GM21390 (cell line): ENCODE results near the gene TPTE.
"Not testable (repeated sequence)": the region's sequence is repeated elsewhere in the genome, so short reads cannot be mapped to it uniquely, and the experiment has no call there.

Source experiments
- ATAC-seq: cut with Tn5 transposase; IDR thresholded peaks from one replicate; pipeline ENCODE4 v1.9.1; 2021; ENCODE audit not compliant: unreplicated experiment

The TPTE gene

GRCh38 chr21:10521091-10521598 is at the start of gene TPTE:
Gene TPTE, plus strand, starts transcription at chr21:10521583. Its CDS starts 17,141 bp downstream, at chr21:10538724.
- ATAC-seq: no peak

GRCh38 chr21:10471999-10472398 is 49.4 kb upstream of the TPTE start:
- not testable (repeated sequence) for ATAC-seq

- ATAC-seq: not testable (repeated sequence)
Measured at GRCh38 chr21:10477794-10478193, 43.6 kb upstream of the TPTE start.

DNA sequence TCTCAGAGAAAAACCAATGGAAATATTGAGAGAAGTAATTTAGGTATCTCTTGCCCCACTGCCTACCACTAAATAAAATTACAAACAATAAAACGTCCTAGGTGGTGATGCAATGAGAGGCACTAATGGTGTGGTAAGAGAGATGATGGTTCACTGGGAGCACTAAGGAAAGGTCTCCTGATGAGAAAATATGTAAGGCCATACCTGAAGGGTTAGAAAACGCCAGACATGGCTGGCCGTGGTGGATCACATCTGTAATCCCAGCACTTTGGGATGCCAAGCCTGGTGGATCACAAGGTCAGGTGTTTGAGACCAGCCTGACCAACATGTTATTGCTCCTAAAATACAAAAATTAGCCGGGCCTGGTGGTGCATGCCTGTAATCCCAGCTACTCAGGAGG is 41.5 kb upstream of the TPTE start:
- ATAC-seq: not testable (repeated sequence)

DNA sequence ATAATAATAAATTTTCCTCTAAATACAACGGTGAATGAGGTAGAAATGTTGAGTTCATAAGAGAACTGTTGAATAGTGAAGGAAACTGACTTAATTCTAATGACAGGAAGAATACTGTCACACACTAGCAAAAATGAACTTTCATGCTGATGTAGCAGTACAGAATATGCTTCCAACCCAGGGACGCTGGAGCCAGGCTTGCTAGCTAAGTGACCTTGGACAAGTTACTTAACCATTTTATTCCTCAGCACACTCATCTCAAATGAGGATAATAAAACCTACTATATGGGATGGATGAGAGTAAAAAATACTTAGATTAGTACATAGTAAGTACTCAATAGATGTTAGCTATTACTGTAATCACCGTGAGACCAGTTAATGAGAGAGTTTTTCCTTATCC is 36.5 kb upstream of the TPTE start:
- not testable (repeated sequence) for ATAC-seq

DNA sequence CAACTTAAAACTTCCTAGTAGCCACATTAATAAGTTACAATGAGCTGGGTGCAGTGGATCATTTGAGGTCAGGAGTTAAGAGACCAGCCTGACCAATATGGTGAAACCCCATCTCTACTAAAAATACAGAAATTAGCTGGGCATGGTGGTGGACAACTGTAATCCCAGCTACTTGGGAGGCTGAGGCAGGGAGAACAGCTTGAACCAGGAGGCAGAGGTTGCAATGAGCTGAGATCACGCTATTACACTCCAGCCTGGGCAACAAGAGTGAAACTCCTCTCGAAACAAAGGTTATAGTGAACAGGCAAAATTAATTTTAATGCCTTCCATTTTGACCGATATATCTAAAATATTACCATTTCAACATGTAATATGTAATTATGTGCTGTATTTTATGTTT is 30.9 kb upstream of the TPTE start:
- ATAC-seq: not testable (repeated sequence)

- no peak for ATAC-seq
Measured at GRCh38 chr21:10511116-10511515, 10.3 kb upstream of the TPTE start.

DNA sequence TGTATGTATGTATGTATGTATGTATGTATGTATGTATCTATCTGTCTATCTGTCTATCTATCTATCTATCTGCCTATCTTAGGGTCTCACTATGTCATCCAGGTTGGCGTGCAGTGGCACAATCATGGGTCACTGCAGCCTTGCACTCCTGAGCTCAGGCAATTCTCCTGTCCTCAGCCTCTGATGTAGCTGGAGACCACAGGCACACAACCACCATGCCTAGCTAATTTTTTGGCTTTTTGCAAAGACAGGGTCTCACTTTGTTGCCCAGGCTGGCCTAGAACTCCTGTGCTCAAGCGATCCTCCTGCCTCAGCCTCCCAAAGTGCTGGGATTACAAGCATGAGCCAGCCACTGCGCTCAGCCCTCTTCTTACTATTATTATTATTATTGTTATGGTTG is 4.5 kb upstream of the TPTE start:
- ATAC-seq: not testable (repeated sequence)

- ATAC-seq: not testable (repeated sequence)
Measured at GRCh38 chr21:10517904-10518303, 3.5 kb upstream of the TPTE start.

- ATAC-seq: not testable (repeated sequence)
Measured at GRCh38 chr21:10521835-10522500, 585 bp downstream of the TPTE start.

DNA sequence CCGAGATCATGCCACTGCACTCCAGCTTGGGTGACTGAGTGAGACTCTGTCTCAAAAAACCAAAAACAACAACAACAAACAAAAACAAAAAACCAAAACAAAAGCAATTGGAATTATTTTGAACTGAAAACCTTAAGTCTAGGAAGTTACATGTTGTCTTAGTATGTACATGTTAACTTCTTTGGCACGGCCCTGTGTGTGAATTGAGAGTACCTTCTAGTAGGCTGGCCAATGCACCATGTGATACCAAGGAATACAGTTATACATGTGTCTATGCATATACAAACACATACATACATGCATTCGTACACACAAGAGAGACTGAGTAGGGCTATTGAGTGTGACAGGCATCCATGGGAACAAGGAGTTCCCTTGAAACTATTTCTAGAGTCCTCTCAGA is 18.6 kb downstream of the TPTE start:
- no peak for ATAC-seq

GRCh38 chr21:10544376-10544775 is 23.0 kb downstream of the TPTE start:
- not testable (repeated sequence) for ATAC-seq

DNA sequence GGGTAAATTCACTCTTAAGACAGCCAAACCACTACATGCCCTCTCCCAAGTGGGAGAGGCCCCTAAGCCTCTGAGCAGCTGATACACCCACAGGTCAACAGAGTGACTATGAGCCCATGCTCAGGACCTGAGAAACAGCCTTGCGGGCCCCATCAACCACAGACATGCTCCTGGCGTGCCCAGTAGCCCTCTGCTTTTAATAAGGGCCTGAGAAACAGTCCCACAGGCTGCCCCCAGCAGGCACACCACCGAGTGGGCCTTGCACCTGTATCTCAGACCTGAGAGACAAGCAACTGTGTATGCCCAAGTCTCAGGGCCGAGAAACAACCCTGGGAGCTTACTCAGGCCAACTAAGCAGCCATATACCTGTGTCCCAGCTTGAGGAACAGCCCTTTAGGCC is 26.5 kb downstream of the TPTE start:
- ATAC-seq: not testable (repeated sequence)

DNA sequence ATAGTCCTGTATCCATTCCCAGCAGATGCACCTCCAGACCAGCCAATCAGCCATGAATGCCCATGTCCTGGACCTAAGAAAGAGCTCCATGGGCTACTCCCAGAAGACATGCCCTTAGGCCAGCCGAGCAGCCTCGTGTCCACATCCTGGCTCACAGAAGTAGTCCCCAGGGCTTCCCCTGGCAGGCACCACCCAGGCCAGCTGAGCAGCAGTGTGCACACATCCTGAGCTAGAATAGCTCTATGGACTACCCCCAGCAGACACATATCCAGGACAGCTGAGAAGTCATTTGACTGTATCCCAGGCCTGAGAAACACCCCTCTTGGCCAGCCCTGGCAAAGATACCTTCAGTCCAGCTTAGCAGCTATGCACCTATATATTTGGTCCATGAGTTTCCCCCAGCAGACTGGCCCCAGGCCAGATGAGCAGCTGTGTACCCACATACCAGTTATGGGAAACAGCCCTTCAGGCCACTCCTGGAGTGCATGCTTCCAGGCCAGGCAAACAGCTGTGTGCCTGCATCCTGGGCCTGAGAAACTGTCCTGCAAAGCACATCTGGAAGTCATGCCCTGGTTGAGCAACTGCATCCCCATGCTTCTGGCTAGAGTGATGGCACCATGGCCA is 27.1 kb downstream of the TPTE start:
- not testable (repeated sequence) for ATAC-seq

GRCh38 chr21:10570803-10571202 is 49.4 kb downstream of the TPTE start:
- not testable (repeated sequence) for ATAC-seq

DNA sequence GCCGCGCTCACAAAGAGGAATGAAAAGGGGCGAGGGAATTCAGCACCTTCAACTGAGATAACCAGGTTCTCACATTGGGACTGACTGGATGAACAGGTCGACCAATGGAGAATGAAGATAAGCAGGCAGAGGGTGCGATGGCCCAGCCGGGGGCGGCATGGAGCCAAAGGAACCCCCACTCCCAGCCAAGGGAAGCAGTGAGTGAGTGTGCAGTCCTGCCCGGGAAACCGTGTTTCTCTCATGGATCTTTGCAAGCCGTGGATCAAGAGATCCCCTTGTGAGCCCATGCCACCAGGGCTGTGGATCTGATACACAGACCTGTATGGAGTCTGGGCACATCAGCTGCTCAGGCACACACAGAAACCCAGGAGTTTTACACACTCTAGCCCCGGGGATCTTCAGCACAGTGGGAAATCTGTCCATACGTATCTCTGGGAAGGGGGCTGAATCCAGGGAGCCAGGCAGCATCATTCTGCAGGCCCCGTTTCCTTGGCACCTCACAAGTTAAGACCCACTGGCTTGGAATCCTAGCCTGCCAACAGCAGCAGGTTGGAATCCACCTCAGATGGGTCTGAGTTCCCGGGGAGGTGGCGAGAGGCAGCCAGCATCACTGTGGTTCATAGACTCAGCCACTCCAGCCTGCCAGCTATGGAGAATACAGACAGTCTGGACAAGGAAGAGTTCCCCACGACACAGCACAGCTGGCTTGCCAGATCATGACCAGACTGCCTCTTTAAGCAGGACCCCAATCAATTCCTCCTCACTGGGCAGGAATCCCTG is 53.3 kb downstream of the TPTE start:
- ATAC-seq: not testable (repeated sequence)

GRCh38 chr21:10575311-10575667 is 53.9 kb downstream of the TPTE start:
- ATAC-seq: no peak

GRCh38 chr21:10578910-10579309 is 57.5 kb downstream of the TPTE start:
- ATAC-seq: not testable (repeated sequence)

DNA sequence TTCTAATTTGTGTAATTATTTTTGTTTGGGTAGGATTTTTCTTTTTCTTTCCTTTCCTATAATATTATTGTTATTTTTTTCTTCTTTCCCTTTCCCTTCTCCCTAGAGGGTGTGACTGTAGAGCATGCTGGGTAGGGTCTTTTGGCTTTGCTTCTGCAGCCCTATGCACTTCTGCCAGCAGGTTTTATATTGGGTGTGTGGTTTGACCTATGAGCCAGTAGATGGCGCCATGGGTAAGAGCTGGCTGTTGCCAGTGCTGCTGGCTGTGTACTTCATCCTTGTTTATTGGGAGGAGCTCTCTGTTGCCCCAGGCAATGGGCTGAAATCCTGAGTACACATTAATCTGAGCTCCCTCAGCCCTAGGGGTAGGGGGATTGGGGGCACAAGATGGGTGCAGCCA is 67.7 kb downstream of the TPTE start:
- not testable (repeated sequence) for ATAC-seq

- ATAC-seq: not testable (repeated sequence)
Measured at GRCh38 chr21:10607074-10607473, 85.7 kb downstream of the TPTE start.

- ATAC-seq: not testable (repeated sequence)
Measured at GRCh38 chr21:10614285-10614684, 92.9 kb downstream of the TPTE start.

GRCh38 chr21:10616061-10616460 is 94.7 kb downstream of the TPTE start:
- not testable (repeated sequence) for ATAC-seq
